ENCODE measurements around the gene EXOC6. TPM values are rescaled to one million over a fixed set of nuclear protein-coding genes. Genes with fewer than 3 reads are reported as not detected.

The EXOC6 gene
- total and polyA plus RNA-seq, 11 donors, result 5.8 to 12.3 (median 9.9) TPM

GRCh38 chr10:92822964-92823363 is 25.4 kb upstream of the EXOC6 start:
- DNase-seq (no peak), ATAC-seq (peak in 1 of 4 donors; percentile 81)
- H3K9me3 ChIP-seq, result peaks cover 0 to 3% (median 0%) of the 10 kb centered on the region in 12 donors
- no peak for TF ChIP-seq POLR2A (IDR thresholded peaks at IDR 0.05)
- peak in 11 of 12 donors; percentile 17 to 57 (median 38) for TF ChIP-seq CTCF (IDR thresholded peaks at IDR 0.05)
- H3K27me3 ChIP-seq, result no peaks in the 10 kb centered on the region
- peaks cover 0 to 22% (median 10%) of the 10 kb centered on the region in 12 donors for H3K4me1 ChIP-seq
- H3K36me3 ChIP-seq, result no peaks in the 10 kb centered on the region
- 66 to 74% (median 70%) methylated on average over 9 of the region's 9 CpGs for WGBS, 4 donors
- H3K27ac ChIP-seq, result peak overlapping the region in 5 of 12 donors; percentile 1 to 46 (median 34)
- intact Hi-C loops (cut with DNase I), result loop anchor here in 4 of 10 donors (2.0 to 10.0 kb wide), 4 partner anchors 52 to 59 kb away; no protein-coding TSS in a partner anchor
- H3K4me3 ChIP-seq, result no peak overlapping the region

GRCh38 chr10:92826061-92826460 is 22.3 kb upstream of the EXOC6 start:
- intact Hi-C loops (cut with DNase I), result loop anchor here in 1 of 10 donors (10.0 kb wide), 1 partner anchor 49 kb away; no protein-coding TSS in a partner anchor
- no peak for ATAC-seq
- 70 to 80% (median 73%) methylated on average over 5 of the region's 5 CpGs for WGBS, 4 donors
- TF ChIP-seq CTCF (IDR thresholded peaks at IDR 0.05), result no peak
- no peak for TF ChIP-seq POLR2A (IDR thresholded peaks at IDR 0.05)
- Histone ChIP-seq H3K36me3 (no peaks in the 10 kb centered on the region), H3K4me3 (no peak overlapping the region), H3K27ac (no peak overlapping the region), H3K27me3 (no peaks in the 10 kb centered on the region), H3K4me1 (peaks cover 0 to 43% (median 14%) of the 10 kb centered on the region in 12 donors), H3K9me3 (peaks cover 0 to 3% (median 0%) of the 10 kb centered on the region in 12 donors)
- no peak for DNase-seq

GRCh38 chr10:92826504-92826903 is 21.8 kb upstream of the EXOC6 start:
- intact Hi-C loops (cut with DNase I), result loop anchor here in 1 of 10 donors (10.0 kb wide), 1 partner anchor 48 kb away; no protein-coding TSS in a partner anchor
- Histone ChIP-seq H3K9me3 (peaks cover 0 to under 1% (median 0%) of the 10 kb centered on the region in 12 donors), H3K4me3 (no peak overlapping the region), H3K4me1 (peaks cover 0 to 47% (median 12%) of the 10 kb centered on the region in 12 donors), H3K27ac (no peak overlapping the region), H3K27me3 (no peaks in the 10 kb centered on the region), H3K36me3 (no peaks in the 10 kb centered on the region)
- TF ChIP-seq CTCF (IDR thresholded peaks at IDR 0.05) (no peak), POLR2A (IDR thresholded peaks at IDR 0.05) (no peak)
- ATAC-seq, result peak; percentile 27 to 70 (median 47)
- DNase-seq, result no peak

GRCh38 chr10:92829042-92829785 is 19.1 kb upstream of the EXOC6 start:
- H3K9me3 ChIP-seq, result no peaks in the 10 kb centered on the region
- H3K4me3 ChIP-seq, result no peak overlapping the region
- ATAC-seq (peak in 2 of 4 donors; percentile 29 to 56), DNase-seq (no peak)
- peaks cover 0 to 49% (median 6%) of the 10 kb centered on the region in 12 donors for H3K4me1 ChIP-seq
- intact Hi-C loops (cut with DNase I), result loop anchor here in 1 of 10 donors (10.0 kb wide), 1 partner anchor 46 kb away; no protein-coding TSS in a partner anchor
- no peak overlapping the region for H3K27ac ChIP-seq
- WGBS, 4 donors, result 82 to 86% (median 83%) methylated on average over 10 of the region's 10 CpGs
- no peaks in the 10 kb centered on the region for H3K27me3 ChIP-seq
- H3K36me3 ChIP-seq, result no peaks in the 10 kb centered on the region
- no peak for TF ChIP-seq CTCF (IDR thresholded peaks at IDR 0.05)
- no peak for TF ChIP-seq POLR2A (IDR thresholded peaks at IDR 0.05)

All from heart left ventricle (tissue), 16 donors.